Measurements from ENCODE around the gene ATP13A4. TPM values are rescaled to one million over a fixed set of nuclear protein-coding genes. Genes with fewer than 3 reads are reported as not detected.

The ATP13A4 gene
- total RNA-seq, 5 donors from 2014 or later (not counting 1 experiment from before 2014, with no cell fraction given), result 1.7 to 3.5 (median 2.0) TPM

GRCh38 chr3:193585530-193585929, 30.8 kb upstream of the ATP13A4 start:
- no peak for ATAC-seq (replicated peaks in 1 of 4)

DNA sequence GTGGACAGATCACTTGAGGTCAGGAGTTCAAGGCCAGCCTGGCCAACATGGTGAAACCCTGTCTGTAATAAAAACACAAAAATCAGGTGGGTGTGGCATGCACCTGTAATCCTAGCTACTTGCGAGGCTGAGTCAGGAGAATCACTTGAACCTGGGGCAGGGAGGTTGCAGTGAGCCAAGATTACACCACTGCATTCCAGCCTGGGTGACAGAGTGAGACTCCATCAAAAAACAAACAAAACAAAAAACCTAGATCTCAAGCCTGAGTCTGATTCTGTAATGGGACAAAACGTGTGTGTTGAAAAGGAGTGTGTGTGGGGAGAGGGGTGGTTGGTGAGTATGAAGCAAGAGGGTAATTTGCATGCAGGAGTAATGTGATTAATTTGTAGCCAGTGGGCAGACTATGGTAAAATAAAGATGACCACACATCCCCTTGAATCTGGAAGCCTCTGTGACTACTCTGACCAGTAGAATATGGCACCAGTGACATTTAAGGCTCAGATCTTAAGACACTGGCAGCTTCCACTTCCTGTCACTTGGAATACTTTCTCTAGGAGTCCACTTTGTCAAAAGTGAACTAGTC, 19.9 kb upstream of the ATP13A4 start:
- H3K4me3 Mint-ChIP-seq, result no peak overlapping the region
- ChIA-PET POLR2A (no interaction called here), CTCF (interaction anchor here in 1 of 2 donors (1.0 kb wide), 1 partner anchor 9 kb away, joined by 4 read pairs; no protein-coding TSS in a partner anchor)

More at GRCh38 chr3:193585530-193585929, 30.8 kb upstream of the ATP13A4 start:
- Histone ChIP-seq H3K27ac (ENCODE audit: low read length) (no peak overlapping the region), H3K36me3 (ENCODE audit: control insufficient read depth in 2 of 2, extremely low read depth in 1 of 2, insufficient read depth in 1 of 2, low read length in 1 of 2) (no peaks in the 10 kb centered on the region), H3K27me3 (replicated peaks in 1 of 2; ENCODE audit: control insufficient read depth in 2 of 2, extremely low read depth in 1 of 2, insufficient read depth in 2 of 2, low read length in 1 of 2) (no peaks in the 10 kb centered on the region), H3K4me3 (ENCODE audit: control insufficient read depth in 1 of 2, extremely low read depth in 1 of 2, low read length in 1 of 2) (no peak overlapping the region), H3K4me1 (ENCODE audit: control insufficient read depth in 1 of 2, extremely low read depth in 1 of 2, insufficient read depth in 2 of 2, low read length in 2 of 2) (no peaks in the 10 kb centered on the region), H3K9me3 (no peaks in the 10 kb centered on the region)
- Mint-ChIP-seq H3K4me1 (no peaks in the 10 kb centered on the region), H3K27me3 (no peaks in the 10 kb centered on the region), H3K9me3 (no peaks in the 10 kb centered on the region), H3K36me3 (peaks cover 5% of the 10 kb centered on the region), H3K27ac (no peak overlapping the region), H3K4me3 (no peak overlapping the region)
- ChIA-PET CTCF (no interaction called here), POLR2A (no interaction called here)
- no peak for DNase-seq
- no CpG with 5 or more reads among the region's 9 CpGs for WGBS (ENCODE audit: insufficient coverage)

DNA sequence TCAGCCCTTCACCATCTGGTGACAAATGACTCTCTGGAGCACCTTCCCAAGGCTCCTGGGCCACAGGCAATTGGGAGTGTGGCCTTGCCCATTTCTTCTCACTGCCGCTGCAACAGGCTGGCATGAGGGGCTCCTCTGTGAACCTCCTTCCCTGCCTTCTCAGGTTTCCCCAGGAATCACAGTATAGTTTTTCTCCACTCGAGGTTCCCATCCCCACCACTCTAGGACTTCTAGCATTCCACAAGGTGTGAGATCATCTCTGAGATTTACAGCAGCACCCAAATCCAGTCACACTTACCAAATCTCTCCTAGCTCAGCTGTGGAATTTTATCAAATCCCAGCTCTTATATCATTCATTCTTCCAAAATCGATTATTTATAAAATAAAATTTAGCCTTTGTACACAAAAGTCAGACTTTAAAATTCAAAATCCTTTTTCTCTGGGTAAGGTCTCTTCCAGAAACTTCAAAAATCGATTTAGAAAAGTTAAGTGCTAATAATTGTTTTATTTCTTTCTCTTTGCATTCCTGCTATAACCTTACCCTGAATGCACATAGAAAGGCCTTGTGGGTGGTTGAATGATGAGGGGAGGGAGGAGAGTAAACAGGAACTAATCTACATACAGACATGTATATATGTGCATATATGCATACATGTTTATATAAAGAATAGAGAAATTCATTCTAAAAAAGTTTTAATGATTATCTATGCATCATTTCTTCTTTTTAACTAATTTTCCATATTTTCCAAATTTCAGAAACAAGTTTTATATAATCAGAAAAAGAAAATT, 18.9 kb upstream of the ATP13A4 start:
- Mint-ChIP-seq H3K27ac (no peak overlapping the region), H3K4me1 (peaks cover 0 to 4% (median 0%) of the 10 kb centered on the region in 3 donors), H3K4me3 (no peak overlapping the region), H3K27me3 (no peaks in the 10 kb centered on the region), H3K9me3 (no peaks in the 10 kb centered on the region), H3K36me3 (no peaks in the 10 kb centered on the region)
- CTCF ChIA-PET, result interaction anchor here (0.7 to 1.4 kb wide), 4 partner anchors 10 to 108 kb away, joined by 3 to 4 read pairs (median 4); no protein-coding TSS in a partner anchor
- H3K36me3 ChIP-seq (ENCODE audit: control insufficient read depth in 2 of 2, extremely low read depth in 1 of 2, insufficient read depth in 1 of 2, low read length in 1 of 2), result no peaks in the 10 kb centered on the region
- H3K27ac ChIP-seq (ENCODE audit: low read length), result no peak overlapping the region
- ATAC-seq (replicated peaks in 1 of 4), result no peak
- H3K4me3 ChIP-seq (ENCODE audit: control insufficient read depth in 1 of 2, extremely low read depth in 1 of 2, low read length in 1 of 2), result no peak overlapping the region
- POLR2A ChIA-PET, result no interaction called here
- no peaks in the 10 kb centered on the region for H3K4me1 ChIP-seq (ENCODE audit: control insufficient read depth in 1 of 2, extremely low read depth in 1 of 2, insufficient read depth in 2 of 2, low read length in 2 of 2)
- H3K9me3 ChIP-seq, result no peaks in the 10 kb centered on the region
- no peak for DNase-seq
- peaks cover 0 to 3% of the 10 kb centered on the region in 2 experiments for H3K27me3 ChIP-seq (replicated peaks in 1 of 2; ENCODE audit: control insufficient read depth in 2 of 2, extremely low read depth in 1 of 2, insufficient read depth in 2 of 2, low read length in 1 of 2)
- WGBS (ENCODE audit: insufficient coverage), result 80% methylated on average over 2 of the region's 4 CpGs

More for the DNA sequence above, 19.9 kb upstream of the ATP13A4 start:
- no peaks in the 10 kb centered on the region for H3K27me3 Mint-ChIP-seq
- H3K36me3 ChIP-seq (ENCODE audit: control insufficient read depth in 2 of 2, extremely low read depth in 1 of 2, insufficient read depth in 1 of 2, low read length in 1 of 2), result no peaks in the 10 kb centered on the region
- no peak overlapping the region for H3K27ac ChIP-seq (ENCODE audit: low read length)
- ATAC-seq (replicated peaks in 1 of 4) (no peak), DNase-seq (no peak)
- H3K9me3 Mint-ChIP-seq, result no peaks in the 10 kb centered on the region
- no peak overlapping the region for H3K4me3 ChIP-seq (ENCODE audit: control insufficient read depth in 1 of 2, extremely low read depth in 1 of 2, low read length in 1 of 2)
- WGBS (ENCODE audit: insufficient coverage), result no CpG with 5 or more reads among the region's 2 CpGs
- peaks cover 0 to 4% (median 0%) of the 10 kb centered on the region in 3 donors for H3K4me1 Mint-ChIP-seq
- no peaks in the 10 kb centered on the region for H3K9me3 ChIP-seq
- H3K27me3 ChIP-seq (replicated peaks in 1 of 2; ENCODE audit: control insufficient read depth in 2 of 2, extremely low read depth in 1 of 2, insufficient read depth in 2 of 2, low read length in 1 of 2), result peaks cover 0 to under 1% of the 10 kb centered on the region in 2 experiments
- no peaks in the 10 kb centered on the region for H3K4me1 ChIP-seq (ENCODE audit: control insufficient read depth in 1 of 2, extremely low read depth in 1 of 2, insufficient read depth in 2 of 2, low read length in 2 of 2)
- no peaks in the 10 kb centered on the region for H3K36me3 Mint-ChIP-seq
- no peak overlapping the region for H3K27ac Mint-ChIP-seq

DNA sequence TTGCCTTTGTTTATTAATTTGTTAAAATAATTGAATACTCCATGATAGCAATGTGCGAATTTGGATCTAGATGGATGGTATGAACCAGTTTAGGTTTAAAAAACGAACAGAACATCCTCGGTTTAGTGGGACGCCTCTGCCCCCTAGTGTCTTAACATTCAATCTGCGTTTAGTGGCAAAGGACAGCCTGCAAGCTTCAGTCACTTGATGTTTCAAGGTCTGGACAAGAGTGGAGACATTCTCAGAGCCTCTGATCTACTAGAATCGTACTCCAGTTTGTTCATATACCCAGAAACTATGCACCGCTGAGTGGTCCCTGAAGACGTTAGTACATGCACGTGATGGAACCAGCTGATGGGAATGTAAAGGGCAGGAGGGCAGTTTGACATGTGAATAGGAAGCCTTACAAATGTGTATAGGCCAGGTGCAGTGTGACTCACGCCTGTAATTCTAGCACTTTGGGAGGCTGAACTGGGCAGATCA, 17.8 kb upstream of the ATP13A4 start:
- H3K9me3 Mint-ChIP-seq, result no peaks in the 10 kb centered on the region
- Histone ChIP-seq H3K36me3 (ENCODE audit: control insufficient read depth in 2 of 2, extremely low read depth in 1 of 2, insufficient read depth in 1 of 2, low read length in 1 of 2) (no peaks in the 10 kb centered on the region), H3K9me3 (no peaks in the 10 kb centered on the region), H3K27ac (ENCODE audit: low read length) (no peak overlapping the region), H3K27me3 (replicated peaks in 1 of 2; ENCODE audit: control insufficient read depth in 2 of 2, extremely low read depth in 1 of 2, insufficient read depth in 2 of 2, low read length in 1 of 2) (peaks cover 0 to 3% of the 10 kb centered on the region in 2 experiments), H3K4me1 (ENCODE audit: control insufficient read depth in 1 of 2, extremely low read depth in 1 of 2, insufficient read depth in 2 of 2, low read length in 2 of 2) (no peaks in the 10 kb centered on the region), H3K4me3 (ENCODE audit: control insufficient read depth in 1 of 2, extremely low read depth in 1 of 2, low read length in 1 of 2) (no peak overlapping the region)
- H3K27ac Mint-ChIP-seq, result no peak overlapping the region
- WGBS (ENCODE audit: insufficient coverage), result 21% methylated on average over 6 of the region's 10 CpGs
- peaks cover 0 to 4% (median 0%) of the 10 kb centered on the region in 3 donors for H3K4me1 Mint-ChIP-seq
- no peak overlapping the region for H3K4me3 Mint-ChIP-seq
- DNase-seq, result peak in 28 of 35 experiments; percentile 6 to 60 (median 25)
- no peaks in the 10 kb centered on the region for H3K27me3 Mint-ChIP-seq
- no peaks in the 10 kb centered on the region for H3K36me3 Mint-ChIP-seq
- CTCF ChIA-PET, result interaction anchor here (0.6 to 1.4 kb wide), 6 partner anchors 11 to 1009 kb away, joined by 3 to 5 read pairs (median 4); no protein-coding TSS in a partner anchor
- POLR2A ChIA-PET, result interaction anchor here in 1 of 2 donors (0.6 kb wide), 1 partner anchor 390 kb away, joined by 3 read pairs; no protein-coding TSS in a partner anchor
- peak; percentile 40 to 58 (median 50) for ATAC-seq (replicated peaks in 1 of 4)

- DNase-seq (no peak), ATAC-seq (replicated peaks in 1 of 4) (no peak)
- ChIA-PET POLR2A (interaction anchor here in 1 of 2 donors (0.6 kb wide), 1 partner anchor 87 kb away, joined by 3 read pairs; no protein-coding TSS in a partner anchor), CTCF (no interaction called here)
- Histone ChIP-seq H3K36me3 (ENCODE audit: control insufficient read depth in 2 of 2, extremely low read depth in 1 of 2, insufficient read depth in 1 of 2, low read length in 1 of 2) (no peaks in the 10 kb centered on the region), H3K27ac (ENCODE audit: low read length) (no peak overlapping the region), H3K4me3 (ENCODE audit: control insufficient read depth in 1 of 2, extremely low read depth in 1 of 2, low read length in 1 of 2) (no peak overlapping the region), H3K4me1 (ENCODE audit: control insufficient read depth in 1 of 2, extremely low read depth in 1 of 2, insufficient read depth in 2 of 2, low read length in 2 of 2) (no peaks in the 10 kb centered on the region), H3K9me3 (no peaks in the 10 kb centered on the region), H3K27me3 (replicated peaks in 1 of 2; ENCODE audit: control insufficient read depth in 2 of 2, extremely low read depth in 1 of 2, insufficient read depth in 2 of 2, low read length in 1 of 2) (peaks cover 0 to 3% of the 10 kb centered on the region in 2 experiments)
- Mint-ChIP-seq H3K9me3 (no peaks in the 10 kb centered on the region), H3K27me3 (no peaks in the 10 kb centered on the region), H3K4me1 (peaks cover 0 to 4% (median 0%) of the 10 kb centered on the region in 3 donors), H3K36me3 (no peaks in the 10 kb centered on the region), H3K27ac (no peak overlapping the region), H3K4me3 (no peak overlapping the region)
- no CpG with 5 or more reads among the region's 2 CpGs for WGBS (ENCODE audit: insufficient coverage)
These were observed 14.4 kb upstream of the ATP13A4 start for GRCh38 chr3:193569119-193569518.

DNA sequence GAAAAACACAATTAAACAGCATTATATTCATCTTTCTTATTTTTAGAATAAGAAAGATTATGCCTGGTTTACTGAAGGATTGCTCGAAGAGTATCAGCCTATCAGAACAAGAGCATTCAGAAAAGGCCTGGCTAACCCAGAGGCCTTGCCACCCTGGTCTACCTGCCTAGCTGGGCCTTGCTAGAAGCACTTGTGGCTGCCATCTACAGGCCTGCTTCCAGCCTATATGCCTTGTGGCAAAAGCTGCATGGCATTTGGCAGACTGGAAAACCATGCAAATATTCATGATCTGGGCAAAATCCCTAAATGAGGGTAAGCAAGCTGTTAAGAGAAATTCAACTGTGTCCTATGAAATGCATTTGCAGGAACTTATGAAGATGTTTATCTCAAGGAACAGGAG, 9.3 kb upstream of the ATP13A4 start:
- no CpG with 5 or more reads among the region's 1 CpG for WGBS (ENCODE audit: insufficient coverage)
- Mint-ChIP-seq H3K27ac (no peak overlapping the region), H3K9me3 (no peaks in the 10 kb centered on the region), H3K4me1 (no peaks in the 10 kb centered on the region), H3K36me3 (no peaks in the 10 kb centered on the region), H3K4me3 (no peak overlapping the region), H3K27me3 (no peaks in the 10 kb centered on the region)
- Histone ChIP-seq H3K27me3 (replicated peaks in 1 of 2; ENCODE audit: control insufficient read depth in 2 of 2, extremely low read depth in 1 of 2, insufficient read depth in 2 of 2, low read length in 1 of 2) (no peaks in the 10 kb centered on the region), H3K4me1 (ENCODE audit: control insufficient read depth in 1 of 2, extremely low read depth in 1 of 2, insufficient read depth in 2 of 2, low read length in 2 of 2) (no peaks in the 10 kb centered on the region), H3K36me3 (ENCODE audit: control insufficient read depth in 2 of 2, extremely low read depth in 1 of 2, insufficient read depth in 1 of 2, low read length in 1 of 2) (no peaks in the 10 kb centered on the region), H3K4me3 (ENCODE audit: control insufficient read depth in 1 of 2, extremely low read depth in 1 of 2, low read length in 1 of 2) (no peak overlapping the region), H3K9me3 (no peaks in the 10 kb centered on the region), H3K27ac (ENCODE audit: low read length) (no peak overlapping the region)
- CTCF ChIA-PET, result no interaction called here
- ATAC-seq (replicated peaks in 1 of 4) (no peak), DNase-seq (no peak)
- POLR2A ChIA-PET, result no interaction called here
